Measurements from ENCODE around the gene NFASC.

Gene NFASC

DNA sequence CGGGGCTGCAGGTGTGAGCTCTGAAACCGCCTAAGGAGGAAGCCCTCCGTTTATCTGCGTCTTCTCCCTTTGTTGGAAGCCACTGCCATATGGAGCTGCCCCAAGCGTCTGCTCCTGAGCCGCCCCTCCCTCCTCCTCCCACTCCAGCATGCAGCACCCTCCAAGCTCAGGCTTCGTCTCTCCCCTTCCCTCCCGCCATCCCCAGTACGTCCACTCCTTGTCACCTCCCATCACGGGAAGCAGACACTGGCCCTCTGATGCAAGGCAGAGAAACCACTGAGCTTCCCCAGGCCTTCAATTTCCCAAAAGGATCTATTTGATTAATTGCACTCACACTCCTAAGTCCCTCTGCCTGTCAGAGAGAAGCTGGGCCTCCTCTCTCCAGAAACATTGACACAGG lies 52.5 kb downstream of the NFASC start:
- no peak overlapping the region for H3K27ac ChIP-seq (ENCODE audit: low read depth, low read length)

DNA sequence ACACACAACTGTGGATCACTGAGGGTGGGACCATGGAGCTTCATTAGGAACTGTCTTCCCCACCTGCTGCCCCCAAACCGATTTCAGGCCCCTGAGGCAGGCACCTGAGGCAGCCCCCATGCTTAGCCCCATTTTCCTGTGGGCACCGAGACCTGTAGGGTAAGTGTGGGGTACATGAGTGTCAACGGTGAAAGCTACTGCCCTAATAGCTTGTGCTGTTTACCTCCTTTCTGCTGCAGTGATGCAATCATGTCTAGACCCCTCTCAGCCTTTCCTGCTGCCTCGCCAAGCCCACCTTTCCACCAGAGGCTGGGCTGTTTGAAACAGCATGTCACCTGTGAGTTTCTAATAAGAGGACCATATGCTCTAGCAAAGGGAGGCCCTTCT lies 53.0 kb downstream of the NFASC start:
- Histone ChIP-seq H3K36me3 (ENCODE audit: control insufficient read depth, low read length) (no peaks in the 10 kb centered on the region), H3F3A (ENCODE audit: control insufficient read depth, insufficient read depth) (no peaks in the 10 kb centered on the region), H3K79me2 (ENCODE audit: control insufficient read depth, low read length) (no peaks in the 10 kb centered on the region), H3K27ac (ENCODE audit: low read depth, low read length) (no peak overlapping the region), H3K4me1 (ENCODE audit: control insufficient read depth, low read length) (no peaks in the 10 kb centered on the region), H3K4me2 (ENCODE audit: low read length) (no peak overlapping the region), H3K27me3 (ENCODE audit: control insufficient read depth, low read length) (peaks cover 8% of the 10 kb centered on the region), H3K4me3 (ENCODE audit: low read length) (no peak overlapping the region), H3K9me2 (replicated peaks; ENCODE audit: control insufficient read depth, low read length) (no peaks in the 10 kb centered on the region), H4K20me1 (ENCODE audit: control insufficient read depth, insufficient read depth, low read depth, low read length) (no peaks in the 10 kb centered on the region), H3K9me3 (ENCODE audit: control insufficient read depth, insufficient read depth, low read length) (no peaks in the 10 kb centered on the region)
- TF ChIP-seq, protein P1, sequence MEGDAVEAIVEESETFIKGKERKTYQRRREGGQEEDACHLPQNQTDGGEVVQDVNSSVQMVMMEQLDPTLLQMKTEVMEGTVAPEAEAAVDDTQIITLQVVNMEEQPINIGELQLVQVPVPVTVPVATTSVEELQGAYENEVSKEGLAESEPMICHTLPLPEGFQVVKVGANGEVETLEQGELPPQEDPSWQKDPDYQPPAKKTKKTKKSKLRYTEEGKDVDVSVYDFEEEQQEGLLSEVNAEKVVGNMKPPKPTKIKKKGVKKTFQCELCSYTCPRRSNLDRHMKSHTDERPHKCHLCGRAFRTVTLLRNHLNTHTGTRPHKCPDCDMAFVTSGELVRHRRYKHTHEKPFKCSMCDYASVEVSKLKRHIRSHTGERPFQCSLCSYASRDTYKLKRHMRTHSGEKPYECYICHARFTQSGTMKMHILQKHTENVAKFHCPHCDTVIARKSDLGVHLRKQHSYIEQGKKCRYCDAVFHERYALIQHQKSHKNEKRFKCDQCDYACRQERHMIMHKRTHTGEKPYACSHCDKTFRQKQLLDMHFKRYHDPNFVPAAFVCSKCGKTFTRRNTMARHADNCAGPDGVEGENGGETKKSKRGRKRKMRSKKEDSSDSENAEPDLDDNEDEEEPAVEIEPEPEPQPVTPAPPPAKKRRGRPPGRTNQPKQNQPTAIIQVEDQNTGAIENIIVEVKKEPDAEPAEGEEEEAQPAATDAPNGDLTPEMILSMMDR (IDR thresholded peaks at IDR 0.05; ENCODE audit: low read depth, low read length, poor library complexity, severe bottlenecking), result no peak
- TF ChIP-seq EZH2phosphoT487 (IDR thresholded peaks at IDR 0.05; ENCODE audit: borderline replicate concordance, low read length), result no peak

More for the DNA sequence above, 52.5 kb downstream of the NFASC start:
- Histone ChIP-seq H3K4me3 (ENCODE audit: low read length) (no peak overlapping the region), H3K79me2 (ENCODE audit: control insufficient read depth, low read length) (no peaks in the 10 kb centered on the region), H3K9me3 (ENCODE audit: control insufficient read depth, insufficient read depth, low read length) (no peaks in the 10 kb centered on the region), H4K20me1 (ENCODE audit: control insufficient read depth, insufficient read depth, low read depth, low read length) (no peaks in the 10 kb centered on the region), H3F3A (ENCODE audit: control insufficient read depth, insufficient read depth) (no peaks in the 10 kb centered on the region), H3K27me3 (ENCODE audit: control insufficient read depth, low read length) (peaks cover 8% of the 10 kb centered on the region), H3K36me3 (ENCODE audit: control insufficient read depth, low read length) (no peaks in the 10 kb centered on the region), H3K4me1 (ENCODE audit: control insufficient read depth, low read length) (no peaks in the 10 kb centered on the region), H3K9me2 (replicated peaks; ENCODE audit: control insufficient read depth, low read length) (no peaks in the 10 kb centered on the region), H3K4me2 (ENCODE audit: low read length) (no peak overlapping the region)
- TF ChIP-seq, protein P1 (IDR thresholded peaks at IDR 0.05; ENCODE audit: low read depth, low read length, poor library complexity, severe bottlenecking), result no peak
- no peak for TF ChIP-seq EZH2phosphoT487 (IDR thresholded peaks at IDR 0.05; ENCODE audit: borderline replicate concordance, low read length)

DNA sequence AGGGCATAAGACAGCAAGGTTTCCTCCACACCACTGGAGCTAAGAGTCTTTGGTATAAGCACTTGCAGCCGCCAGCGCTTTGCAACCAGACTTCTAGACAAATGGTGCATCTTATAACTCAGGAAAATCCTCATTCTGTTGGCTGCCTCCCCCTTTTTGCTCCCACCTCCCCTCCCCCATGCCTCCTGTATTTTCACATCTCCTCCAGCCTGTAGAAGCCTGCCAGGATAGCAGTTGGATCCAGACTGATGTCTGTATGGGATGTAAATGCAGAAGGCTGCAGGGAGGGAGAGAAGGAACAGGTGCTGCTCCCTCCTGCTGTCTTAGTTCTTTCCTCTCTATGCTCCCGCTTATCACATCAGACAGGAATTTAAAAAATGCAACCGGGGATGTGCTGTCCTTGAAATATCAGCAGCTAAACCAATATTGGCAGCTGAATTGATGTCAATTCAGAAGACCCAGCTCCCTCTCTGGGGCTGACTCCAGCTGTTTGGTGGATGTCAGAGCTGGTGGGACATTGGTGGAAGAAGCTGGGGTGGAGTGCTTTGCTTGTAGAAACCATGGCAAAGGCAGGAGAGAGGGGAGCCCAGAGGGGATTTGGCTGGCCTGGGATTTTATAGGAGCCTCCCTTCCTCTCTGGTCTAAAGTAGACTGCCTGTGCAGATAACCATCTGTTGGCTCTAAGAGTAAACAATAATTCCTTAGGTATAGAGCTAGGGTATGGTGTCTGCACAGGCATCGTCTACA lies 53.5 kb downstream of the NFASC start:
- no peaks in the 10 kb centered on the region for H3K9me2 ChIP-seq (replicated peaks; ENCODE audit: control insufficient read depth, low read length)
- H3K27me3 ChIP-seq (ENCODE audit: control insufficient read depth, low read length), result peaks cover 8% of the 10 kb centered on the region
- no peaks in the 10 kb centered on the region for H4K20me1 ChIP-seq (ENCODE audit: control insufficient read depth, insufficient read depth, low read depth, low read length)
- TF ChIP-seq EZH2phosphoT487 (IDR thresholded peaks at IDR 0.05; ENCODE audit: borderline replicate concordance, low read length), result no peak
- TF ChIP-seq, protein P1 (IDR thresholded peaks at IDR 0.05; ENCODE audit: low read depth, low read length, poor library complexity, severe bottlenecking), result no peak
- no peak overlapping the region for H3K27ac ChIP-seq (ENCODE audit: low read depth, low read length)
- H3K4me2 ChIP-seq (ENCODE audit: low read length), result no peak overlapping the region
- no peaks in the 10 kb centered on the region for H3K79me2 ChIP-seq (ENCODE audit: control insufficient read depth, low read length)
- no peaks in the 10 kb centered on the region for H3K36me3 ChIP-seq (ENCODE audit: control insufficient read depth, low read length)
- H3F3A ChIP-seq (ENCODE audit: control insufficient read depth, insufficient read depth), result no peaks in the 10 kb centered on the region
- no peak overlapping the region for H3K4me3 ChIP-seq (ENCODE audit: low read length)
- no peaks in the 10 kb centered on the region for H3K4me1 ChIP-seq (ENCODE audit: control insufficient read depth, low read length)
- H3K9me3 ChIP-seq (ENCODE audit: control insufficient read depth, insufficient read depth, low read length), result no peaks in the 10 kb centered on the region
